Stomach (tissue), 9 donors: ENCODE results near the gene ERC2. TPM values are rescaled to one million over a fixed set of nuclear protein-coding genes. Genes with fewer than 3 reads are reported as not detected.

Source experiments
- DNase-seq, 2 donors: peaks; one replicate each; pipeline versions ENCODE4 v3.0.0 to v3.0.0-alpha.2; 2013 to 2019
- H3K27ac ChIP-seq, 5 donors: fragments of 200-600 bp in 4 of 5; sonication (generic) in 4 of 5; one replicate each; pipeline ENCODE4 v1.5.1; 2013 to 2019; ENCODE audit warnings: mild to moderate bottlenecking in 1 of 5, moderate library complexity in 1 of 5
- H3K27me3 ChIP-seq, 3 donors: fragments of 200-600 bp; sonication (generic); one replicate each; pipeline ENCODE4 v1.5.1; 2017 to 2019; ENCODE audit warnings: mixed run types in 1 of 3
- H3K36me3 ChIP-seq, 4 donors: fragments of 200-600 bp; sonication (generic); 1 replicate in 3 of 4; 2 replicates in 1 of 4; pipeline ENCODE4 v1.5.1; 2016 to 2019
- H3K4me1 ChIP-seq, 4 donors: fragments of 200-600 bp; sonication (generic); one replicate each; pipeline ENCODE4 v1.5.1; 2016 to 2019
- H3K4me3 ChIP-seq, 4 donors: fragments of 200-600 bp; sonication (generic) in 3 of 4; one replicate each; pipeline ENCODE4 v1.5.1; 2016 to 2019; ENCODE audit warnings: mild to moderate bottlenecking in 1 of 4
- H3K9me3 ChIP-seq, 4 donors: fragments of 200-600 bp; sonication (generic); one replicate each; pipeline ENCODE4 v1.5.1; 2016 to 2019
- EP300 ChIP-seq: sonication (generic); formaldehyde crosslinking; IDR thresholded peaks from one replicate; pipeline ENCODE4 v1.6.1; 2017; ENCODE audit warnings: antibody characterized with exemption
- POLR2A ChIP-seq, 4 donors: fragments of 450-650 bp; IDR thresholded peaks; one replicate each; pipeline ENCODE4 v1.6.1; 2016; ENCODE audit warnings: antibody characterized with exemption in 4 of 4, control low read depth in 2 of 4, mild to moderate bottlenecking in 1 of 4, moderate library complexity in 1 of 4
- POLR2AphosphoS5 ChIP-seq, 3 donors: sonication (generic); formaldehyde crosslinking; IDR thresholded peaks; one replicate each; pipeline ENCODE4 v1.6.1; 2016; ENCODE audit warnings: antibody characterized with exemption in 3 of 3
- WGBS, 5 donors: extraction: QIAGEN DNeasy Blood & Tissue Kit in 3 of 5; methylation state at CpG; one replicate each; pipeline versions ENCODE4 v1.1.5 to v1.1.7; 2013 to 2018; 5-methylcytosine and 5-hydroxymethylcytosine counted together
- intact Hi-C: fragments of 100-400 bp; cut with DNase I; formaldehyde crosslinking; loops from one replicate; pipeline ENCODE4 v1.15.1; 2023; ENCODE audit warnings: low total_unique reads
- polyA plus RNA-seq, 3 donors: library from polyadenylated mRNA; stranded (reverse); fragments of 200-250 nt; gene quantifications; one replicate each; pipeline ENCODE4 v1.2.3, GENCODE V29; 2013
- total RNA-seq, 5 donors: library from RNA; depleted of rRNA; stranded (reverse); fragments of >200 nt; gene quantifications; one replicate each; pipeline versions ENCODE4 v1.1.0 to v1.2.3, GENCODE V29; 2014 to 2016
- TF ChIP-seq, protein P1 (sequence below), 7 experiments: fragments of 450-650 bp in 4 of 7; fragments of 200-600 bp in 3 of 7; sonication (generic) in 3 of 7; IDR thresholded peaks; one replicate each; pipeline ENCODE4 v1.5.1; 2016 to 2019; ENCODE audit warnings: antibody characterized with exemption in 7 of 7, control low read depth in 2 of 7, mild to moderate bottlenecking in 1 of 7
- donor health status: healthy with polysubstance abuse.
- donor health status: Bipolar disorder and iron deficiency.
- donor health status: healthy.

ERC2 gene
- total and polyA plus RNA-seq, 8 donors: 0.43 to 3.1 (median 1.3) TPM; not detected in 2

DNA sequence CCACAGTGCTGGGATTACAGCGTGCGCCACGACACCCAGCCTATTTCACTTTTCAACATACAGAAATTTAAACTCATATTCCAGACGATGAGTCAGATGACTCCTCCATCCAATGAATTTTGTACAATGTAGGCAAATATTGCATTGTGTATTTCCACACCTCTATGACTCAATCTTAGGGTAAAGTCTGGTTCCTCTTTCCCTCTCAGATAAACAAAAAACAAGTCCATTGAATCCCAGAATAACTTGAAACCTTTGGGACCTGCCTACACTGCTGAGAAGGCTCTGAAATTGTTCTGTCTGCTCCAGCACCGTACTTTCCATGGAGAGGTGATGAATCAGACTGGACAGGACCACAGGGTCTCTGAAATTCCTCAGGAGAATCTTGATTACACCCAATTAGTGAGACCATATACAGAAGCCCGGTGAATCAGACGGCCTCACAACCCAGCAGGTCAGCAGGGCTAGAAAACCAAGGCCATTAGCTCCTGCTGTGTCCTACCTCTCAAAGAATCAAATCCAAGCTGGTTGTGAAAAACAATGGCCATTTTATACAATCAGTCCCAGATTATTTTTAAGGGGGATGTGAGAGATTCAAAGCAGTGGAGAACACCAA lies 112.6 kb downstream of the ERC2 start:
- Histone ChIP-seq H3K9me3 (no peaks in the 10 kb centered on the region), H3K4me1 (no peaks in the 10 kb centered on the region), H3K27ac (no peak overlapping the region), H3K4me3 (no peak overlapping the region), H3K27me3 (no peaks in the 10 kb centered on the region), H3K36me3 (no peaks in the 10 kb centered on the region)
- no peak for TF ChIP-seq EP300
- intact Hi-C loops: no loop called here
- DNase-seq: no peak
- WGBS, 5 donors: 79 to 88% (median 82%) methylated on average over 7 of the region's 7 CpGs

GRCh38 chr3:56351537-56351936 lies 116.7 kb downstream of the ERC2 start:
- Histone ChIP-seq H3K4me3 (no peak overlapping the region), H3K36me3 (no peaks in the 10 kb centered on the region), H3K9me3 (no peaks in the 10 kb centered on the region), H3K27ac (no peak overlapping the region), H3K4me1 (no peaks in the 10 kb centered on the region), H3K27me3 (no peaks in the 10 kb centered on the region)
- intact Hi-C loops: no loop called here
- TF ChIP-seq POLR2AphosphoS5 (IDR thresholded peaks at IDR 0.05): no peak
- WGBS, 5 donors: 0 to 75% (median 69%) methylated on average over 1 of the region's 1 CpG
- no peak for DNase-seq

DNA sequence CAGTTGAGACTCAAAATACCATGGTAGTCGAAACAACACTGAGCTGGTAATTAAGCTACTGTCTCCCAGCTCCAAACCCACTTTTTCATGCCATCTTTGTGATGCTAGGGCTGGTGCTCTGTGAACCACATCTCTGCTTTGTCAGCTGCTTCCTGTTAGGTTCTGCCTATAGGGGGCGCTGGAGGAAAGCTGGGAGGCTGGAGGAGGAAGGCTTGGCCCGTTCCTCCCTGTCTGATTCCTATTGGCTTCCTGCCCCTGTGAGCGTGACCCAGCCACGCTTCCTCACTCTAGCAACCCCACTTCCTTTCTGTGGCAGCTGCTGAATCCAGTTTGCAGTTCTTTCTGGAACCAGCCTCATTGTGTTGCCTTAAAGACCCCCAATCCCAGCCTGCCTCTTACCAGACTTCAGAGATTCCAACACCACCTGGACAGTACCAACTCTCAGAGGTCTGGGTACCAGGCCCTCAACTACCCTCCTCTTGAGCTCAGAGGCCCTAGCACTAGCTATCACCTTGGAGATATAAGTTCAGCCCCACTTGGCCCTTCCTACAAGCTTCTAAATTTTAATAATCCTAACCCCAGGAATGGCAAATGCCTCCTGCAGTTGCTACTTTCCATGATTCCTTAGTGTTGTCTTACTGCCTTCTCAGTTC lies 120.9 kb downstream of the ERC2 start:
- TF ChIP-seq, protein P1, sequence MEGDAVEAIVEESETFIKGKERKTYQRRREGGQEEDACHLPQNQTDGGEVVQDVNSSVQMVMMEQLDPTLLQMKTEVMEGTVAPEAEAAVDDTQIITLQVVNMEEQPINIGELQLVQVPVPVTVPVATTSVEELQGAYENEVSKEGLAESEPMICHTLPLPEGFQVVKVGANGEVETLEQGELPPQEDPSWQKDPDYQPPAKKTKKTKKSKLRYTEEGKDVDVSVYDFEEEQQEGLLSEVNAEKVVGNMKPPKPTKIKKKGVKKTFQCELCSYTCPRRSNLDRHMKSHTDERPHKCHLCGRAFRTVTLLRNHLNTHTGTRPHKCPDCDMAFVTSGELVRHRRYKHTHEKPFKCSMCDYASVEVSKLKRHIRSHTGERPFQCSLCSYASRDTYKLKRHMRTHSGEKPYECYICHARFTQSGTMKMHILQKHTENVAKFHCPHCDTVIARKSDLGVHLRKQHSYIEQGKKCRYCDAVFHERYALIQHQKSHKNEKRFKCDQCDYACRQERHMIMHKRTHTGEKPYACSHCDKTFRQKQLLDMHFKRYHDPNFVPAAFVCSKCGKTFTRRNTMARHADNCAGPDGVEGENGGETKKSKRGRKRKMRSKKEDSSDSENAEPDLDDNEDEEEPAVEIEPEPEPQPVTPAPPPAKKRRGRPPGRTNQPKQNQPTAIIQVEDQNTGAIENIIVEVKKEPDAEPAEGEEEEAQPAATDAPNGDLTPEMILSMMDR (IDR thresholded peaks at IDR 0.05): peak in 2 of 7 experiments; percentile 10 to 16
- no peak for TF ChIP-seq POLR2AphosphoS5 (IDR thresholded peaks at IDR 0.05)
- Histone ChIP-seq H3K27me3 (peaks cover 0 to 7% (median 0%) of the 10 kb centered on the region in 3 donors), H3K4me3 (no peak overlapping the region), H3K36me3 (no peaks in the 10 kb centered on the region), H3K4me1 (no peaks in the 10 kb centered on the region), H3K27ac (no peak overlapping the region), H3K9me3 (no peaks in the 10 kb centered on the region)
- WGBS, 5 donors: 29 to 48% (median 40%) methylated on average over 5 of the region's 5 CpGs
- DNase-seq: peak; percentile 40 to 45
- intact Hi-C loops: no loop called here

GRCh38 chr3:56342475-56342874 lies 125.8 kb downstream of the ERC2 start:
- TF ChIP-seq POLR2AphosphoS5 (IDR thresholded peaks at IDR 0.05) (no peak), POLR2A (IDR thresholded peaks at IDR 0.05) (no peak), EP300 (no peak)
- TF ChIP-seq, protein P1 (IDR thresholded peaks at IDR 0.05): no peak
- 26 to 50% (median 29%) methylated on average over 2 of the region's 2 CpGs for WGBS, 5 donors
- H3K9me3 ChIP-seq: no peaks in the 10 kb centered on the region
- intact Hi-C loops: no loop called here
- peaks cover 0 to 14% (median 0%) of the 10 kb centered on the region in 3 donors for H3K27me3 ChIP-seq
- H3K36me3 ChIP-seq: no peaks in the 10 kb centered on the region
- H3K4me3 ChIP-seq: no peak overlapping the region
- no peak overlapping the region for H3K27ac ChIP-seq
- no peaks in the 10 kb centered on the region for H3K4me1 ChIP-seq
- no peak for DNase-seq

DNA sequence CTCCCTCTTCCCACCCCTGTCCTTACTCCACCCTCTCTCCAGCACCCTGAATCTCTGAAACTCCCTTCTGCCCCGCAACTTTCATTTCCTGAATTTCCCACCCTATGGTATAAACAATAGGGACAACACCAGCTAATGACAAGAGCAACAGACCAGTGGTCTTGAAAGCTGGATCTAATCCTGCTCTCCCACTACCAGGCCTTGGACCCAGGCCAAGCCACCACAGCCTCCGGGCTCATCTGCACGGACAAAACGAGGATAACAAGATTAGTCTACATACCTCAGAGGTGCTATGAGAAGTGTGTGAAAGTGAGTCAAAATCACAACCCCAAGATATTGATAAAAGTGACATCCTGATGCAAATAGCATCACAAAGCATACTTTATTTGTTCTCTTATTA lies 128.6 kb downstream of the ERC2 start:
- Histone ChIP-seq H3K27ac (no peak overlapping the region), H3K9me3 (no peaks in the 10 kb centered on the region), H3K27me3 (peaks cover 0 to 14% (median 0%) of the 10 kb centered on the region in 3 donors), H3K4me1 (no peaks in the 10 kb centered on the region), H3K36me3 (no peaks in the 10 kb centered on the region), H3K4me3 (no peak overlapping the region)
- WGBS, 5 donors: 50 to 67% (median 60%) methylated on average over 4 of the region's 4 CpGs
- no peak for DNase-seq
- TF ChIP-seq, protein P1 (IDR thresholded peaks at IDR 0.05): no peak
- TF ChIP-seq EP300: no peak
- intact Hi-C loops: no loop called here
